H9 (cell line): ENCODE results near the gene ZNF557. TPM values are rescaled to one million over a fixed set of nuclear protein-coding genes. Genes with fewer than 3 reads are reported as not detected.

ENCODE experiments used
- DNase-seq: peaks from one replicate; pipeline ENCODE4 v3.0.0-alpha.2; 2017
- H2AFZ ChIP-seq: one replicate; pipeline ENCODE4 v1.6.1; 2013; ENCODE audit warnings: mild to moderate bottlenecking, low read length, control low read depth, moderate library complexity
- H2AK5ac ChIP-seq: 2 replicates; pipeline ENCODE4 v1.6.1; 2013; ENCODE audit warnings: low read length, control low read depth, mixed read lengths; ENCODE audit not compliant: insufficient read length
- H2BK120ac ChIP-seq: one replicate; pipeline ENCODE4 v1.6.1; 2013; ENCODE audit warnings: low read depth, mild to moderate bottlenecking, low read length, control low read depth, inconsistent platforms; ENCODE audit not compliant: poor library complexity, severe bottlenecking
- H2BK12ac ChIP-seq: 2 replicates; pipeline ENCODE4 v1.6.1; 2013; ENCODE audit warnings: low read length, control low read depth, mixed read lengths, low read depth; ENCODE audit not compliant: insufficient read length
- H2BK15ac ChIP-seq: 2 replicates; pipeline ENCODE4 v1.6.1; 2013; ENCODE audit warnings: low read depth, low read length, control low read depth
- H2BK20ac ChIP-seq: one replicate; pipeline ENCODE4 v1.6.1; 2013; ENCODE audit warnings: low read depth, mild to moderate bottlenecking, low read length, control low read depth, inconsistent platforms; ENCODE audit not compliant: poor library complexity, severe bottlenecking
- H2BK5ac ChIP-seq: 2 replicates; pipeline ENCODE4 v1.6.1; 2013; ENCODE audit warnings: low read length, control low read depth, mixed read lengths; ENCODE audit not compliant: insufficient read length
- H3K14ac ChIP-seq: 2 replicates; pipeline ENCODE4 v1.6.1; 2013; ENCODE audit warnings: low read length, control low read depth; ENCODE audit not compliant: insufficient read depth
- H3K18ac ChIP-seq: 2 replicates; pipeline ENCODE4 v1.6.1; 2013; ENCODE audit warnings: low read depth, mild to moderate bottlenecking, mixed read lengths, low read length, control low read depth; ENCODE audit not compliant: insufficient read length
- H3K23ac ChIP-seq: 2 replicates; pipeline ENCODE4 v1.6.1; 2013; ENCODE audit warnings: low read length, control low read depth, mixed read lengths, low read depth; ENCODE audit not compliant: insufficient read length
- H3K23me2 ChIP-seq: 2 replicates; pipeline ENCODE4 v1.6.1; 2013; ENCODE audit warnings: low read depth, mild to moderate bottlenecking, mixed read lengths, low read length, control low read depth; ENCODE audit not compliant: insufficient read length, poor library complexity, severe bottlenecking
- H3K27ac ChIP-seq: 2 replicates; pipeline ENCODE4 v1.5.1; 2013; ENCODE audit warnings: low read length, control low read depth, mixed read lengths, low read depth; ENCODE audit not compliant: insufficient read length
- H3K27me3 ChIP-seq: 2 replicates; pipeline ENCODE4 v1.6.1; 2013; ENCODE audit warnings: low read length, control low read depth, inconsistent platforms; ENCODE audit not compliant: insufficient read depth
- H3K4ac ChIP-seq: 2 replicates; pipeline ENCODE4 v1.6.1; 2013; ENCODE audit warnings: low read depth, mild to moderate bottlenecking, control low read depth, inconsistent platforms, low read length, moderate library complexity
- H3K4me1 ChIP-seq: 2 replicates; pipeline ENCODE4 v1.6.1; 2013; ENCODE audit warnings: low read length, control low read depth, inconsistent platforms; ENCODE audit not compliant: insufficient read depth
- H3K4me2 ChIP-seq: 2 replicates; pipeline ENCODE4 v1.6.1; 2013; ENCODE audit warnings: low read length, control low read depth, mixed read lengths; ENCODE audit not compliant: insufficient read length, insufficient read depth
- H3K56ac ChIP-seq: 2 replicates; pipeline ENCODE4 v1.6.1; 2013; ENCODE audit warnings: low read depth, mild to moderate bottlenecking, mixed read lengths, low read length, control low read depth; ENCODE audit not compliant: insufficient read length
- H3K79me1 ChIP-seq: 2 replicates; pipeline ENCODE4 v1.6.1; 2013; ENCODE audit warnings: low read depth, mild to moderate bottlenecking, moderate library complexity, low read length, control low read depth, inconsistent platforms; ENCODE audit not compliant: insufficient read depth, poor library complexity, severe bottlenecking
- H3K79me2 ChIP-seq: 2 replicates; pipeline ENCODE4 v1.6.1; 2013; ENCODE audit warnings: low read length, control low read depth, inconsistent platforms; ENCODE audit not compliant: insufficient read depth
- H3K9ac ChIP-seq: 2 replicates; pipeline ENCODE4 v1.6.1; 2013; ENCODE audit warnings: low read length, control low read depth, mixed read lengths; ENCODE audit not compliant: insufficient read length; ENCODE audit errors: extremely low read depth
- H3K9me3 ChIP-seq: one replicate; pipeline ENCODE4 v1.6.1; 2013; ENCODE audit warnings: low read depth, low read length, inconsistent platforms; ENCODE audit not compliant: control insufficient read depth
- H3T11ph ChIP-seq: one replicate; pipeline ENCODE4 v1.6.1; 2013; ENCODE audit warnings: mild to moderate bottlenecking, low read length, control low read depth, inconsistent platforms
- H4K20me1 ChIP-seq: one replicate; pipeline ENCODE4 v1.6.1; 2013; ENCODE audit not compliant: control insufficient read depth, insufficient read length, insufficient read depth
- H4K5ac ChIP-seq: 2 replicates; pipeline ENCODE4 v1.6.1; 2013; ENCODE audit warnings: low read depth, mild to moderate bottlenecking, mixed read lengths, low read length, control low read depth; ENCODE audit not compliant: insufficient read length
- H4K8ac ChIP-seq: replicated peaks from 2 replicates; pipeline ENCODE4 v1.6.1; 2013; ENCODE audit warnings: low read length, control low read depth, mixed read lengths, low read depth; ENCODE audit not compliant: insufficient read length
- H4K91ac ChIP-seq: 2 replicates; pipeline ENCODE4 v1.6.1; 2013; ENCODE audit warnings: low read depth, mild to moderate bottlenecking, moderate library complexity, mixed read lengths, low read length, control low read depth; ENCODE audit not compliant: insufficient read length
- H3K27ac Mint-ChIP-seq, 3 experiments: 2 replicates in 2 of 3; 3 replicates in 1 of 3; pipeline ENCODE4 v1.8.0; 2020 to 2021; ENCODE audit warnings: mixed read lengths in 3 of 3, mild to moderate bottlenecking in 1 of 3, moderate library complexity in 1 of 3
- H3K27me3 Mint-ChIP-seq: 2 replicates; pipeline ENCODE4 v1.8.0; 2021; ENCODE audit warnings: low read depth, mild to moderate bottlenecking, moderate library complexity, mixed read lengths
- H3K36me3 Mint-ChIP-seq, 3 experiments: 2 replicates in 2 of 3; 3 replicates in 1 of 3; pipeline ENCODE4 v1.8.0; 2020 to 2021; ENCODE audit warnings: low read depth in 3 of 3, mixed read lengths in 3 of 3; ENCODE audit not compliant: insufficient read depth in 1 of 3
- H3K4me1 Mint-ChIP-seq, 2 experiments: 2 replicates each; pipeline ENCODE4 v1.8.0; 2020; ENCODE audit warnings: mixed read lengths in 2 of 2
- H3K4me3 Mint-ChIP-seq, 2 experiments: 2 replicates in 1 of 2; 3 replicates in 1 of 2; pipeline ENCODE4 v1.8.0; 2020 to 2021; ENCODE audit warnings: mild to moderate bottlenecking in 2 of 2, mixed read lengths in 2 of 2, moderate library complexity in 1 of 2
- H3K9me3 Mint-ChIP-seq, 2 experiments: 2 replicates in 1 of 2; 3 replicates in 1 of 2; pipeline ENCODE4 v1.8.0; 2020; ENCODE audit warnings: mild to moderate bottlenecking in 2 of 2, mixed read lengths in 2 of 2, moderate library complexity in 1 of 2
- WGBS: extraction: QIAGEN DNeasy Blood & Tissue Kit; methylation state at CpG from one replicate; pipeline ENCODE4 v1.1.7; 2013; ENCODE audit warnings: missing lambda C conversion rate, low lambda C conversion rate, mixed read lengths; ENCODE audit not compliant: insufficient read length; ENCODE audit errors: extremely low coverage; 5-methylcytosine and 5-hydroxymethylcytosine counted together
- total RNA-seq: library from RNA; stranded (reverse); gene quantifications from 2 replicates; pipeline ENCODE4 v1.2.1, GENCODE V29; 2021
- TF ChIP-seq, protein P1 (sequence below): fragments of 200-600 bp; sonication (generic); conservative IDR thresholded peaks from 3 replicates; pipeline ENCODE4 v1.8.0; 2021; ENCODE audit warnings: antibody characterized with exemption, mild to moderate bottlenecking

Gene ZNF557
- total RNA-seq, 1 experiment from 2014 or later = 12.2 TPM

DNA sequence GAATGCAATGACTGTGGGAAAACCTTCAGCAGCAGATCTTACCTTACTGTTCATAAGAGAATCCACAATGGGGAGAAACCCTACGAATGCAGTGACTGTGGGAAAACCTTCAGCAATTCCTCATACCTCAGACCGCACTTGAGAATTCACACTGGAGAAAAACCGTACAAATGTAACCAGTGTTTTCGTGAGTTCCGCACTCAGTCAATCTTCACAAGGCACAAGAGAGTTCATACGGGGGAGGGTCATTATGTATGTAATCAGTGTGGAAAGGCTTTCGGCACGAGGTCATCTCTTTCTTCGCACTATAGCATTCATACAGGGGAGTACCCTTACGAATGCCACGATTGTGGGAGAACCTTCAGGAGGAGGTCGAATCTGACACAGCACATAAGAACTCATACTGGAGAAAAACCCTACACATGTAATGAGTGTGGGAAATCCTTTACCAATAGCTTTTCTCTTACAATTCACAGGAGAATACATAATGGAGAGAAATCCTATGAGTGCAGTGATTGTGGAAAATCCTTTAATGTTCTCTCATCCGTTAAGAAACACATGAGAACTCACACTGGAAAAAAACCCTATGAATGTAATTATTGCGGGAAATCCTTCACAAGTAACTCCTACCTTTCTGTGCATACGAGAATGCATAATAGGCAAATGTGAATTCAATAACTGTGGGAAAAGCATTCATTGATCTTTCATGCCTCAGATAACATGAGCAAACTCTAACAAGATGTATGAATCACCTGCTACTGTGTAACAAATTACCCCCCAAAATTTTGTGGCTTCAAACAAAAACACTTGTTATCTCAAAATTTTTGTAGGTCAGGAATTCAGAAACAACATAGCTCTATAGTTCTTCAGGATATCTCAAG, 13.8 kb downstream of the ZNF557 start:
- H3K36me3 Mint-ChIP-seq = peaks cover 90 to 94% (median 90%) of the 10 kb centered on the region in 3 experiments
- H3K14ac ChIP-seq = no peak overlapping the region
- H4K8ac ChIP-seq = no peak overlapping the region
- H3K79me2 ChIP-seq = no peaks in the 10 kb centered on the region
- no peak overlapping the region for H3K27ac Mint-ChIP-seq
- no peaks in the 10 kb centered on the region for H3K4me1 ChIP-seq
- no peak overlapping the region for H2BK15ac ChIP-seq
- H3K18ac ChIP-seq = no peak overlapping the region
- H3K27ac ChIP-seq = no peak overlapping the region
- no peak overlapping the region for H3T11ph ChIP-seq
- H3K9me3 Mint-ChIP-seq = peaks cover 91 to 93% of the 10 kb centered on the region in 2 experiments
- H2BK20ac ChIP-seq = no peak overlapping the region
- no peak overlapping the region for H2AFZ ChIP-seq
- TF ChIP-seq, protein P1, sequence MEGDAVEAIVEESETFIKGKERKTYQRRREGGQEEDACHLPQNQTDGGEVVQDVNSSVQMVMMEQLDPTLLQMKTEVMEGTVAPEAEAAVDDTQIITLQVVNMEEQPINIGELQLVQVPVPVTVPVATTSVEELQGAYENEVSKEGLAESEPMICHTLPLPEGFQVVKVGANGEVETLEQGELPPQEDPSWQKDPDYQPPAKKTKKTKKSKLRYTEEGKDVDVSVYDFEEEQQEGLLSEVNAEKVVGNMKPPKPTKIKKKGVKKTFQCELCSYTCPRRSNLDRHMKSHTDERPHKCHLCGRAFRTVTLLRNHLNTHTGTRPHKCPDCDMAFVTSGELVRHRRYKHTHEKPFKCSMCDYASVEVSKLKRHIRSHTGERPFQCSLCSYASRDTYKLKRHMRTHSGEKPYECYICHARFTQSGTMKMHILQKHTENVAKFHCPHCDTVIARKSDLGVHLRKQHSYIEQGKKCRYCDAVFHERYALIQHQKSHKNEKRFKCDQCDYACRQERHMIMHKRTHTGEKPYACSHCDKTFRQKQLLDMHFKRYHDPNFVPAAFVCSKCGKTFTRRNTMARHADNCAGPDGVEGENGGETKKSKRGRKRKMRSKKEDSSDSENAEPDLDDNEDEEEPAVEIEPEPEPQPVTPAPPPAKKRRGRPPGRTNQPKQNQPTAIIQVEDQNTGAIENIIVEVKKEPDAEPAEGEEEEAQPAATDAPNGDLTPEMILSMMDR = no peak
- H3K27me3 ChIP-seq = no peaks in the 10 kb centered on the region
- H2BK12ac ChIP-seq = no peak overlapping the region
- H3K4ac ChIP-seq = no peak overlapping the region
- H3K79me1 ChIP-seq = no peaks in the 10 kb centered on the region
- H3K27me3 Mint-ChIP-seq = no peaks in the 10 kb centered on the region; the same call in 1 of the 2 replicates
- H3K56ac ChIP-seq = no peak overlapping the region
- H3K9ac ChIP-seq = no peak overlapping the region
- no peak overlapping the region for H4K91ac ChIP-seq
- no peaks in the 10 kb centered on the region for H4K20me1 ChIP-seq
- H3K23ac ChIP-seq = no peak overlapping the region
- H3K9me3 ChIP-seq = peaks cover 79% of the 10 kb centered on the region
- no peak overlapping the region for H2BK5ac ChIP-seq
- no peak overlapping the region; a peak in 1 of 5 replicates for H3K4me3 Mint-ChIP-seq
- H4K5ac ChIP-seq = no peak overlapping the region
- H3K4me2 ChIP-seq = no peak overlapping the region
- H3K4me1 Mint-ChIP-seq = no peaks in the 10 kb centered on the region
- DNase-seq = no peak
- WGBS = no CpG with 5 or more reads among the region's 15 CpGs
- H3K23me2 ChIP-seq = no peaks in the 10 kb centered on the region
- no peak overlapping the region for H2AK5ac ChIP-seq
- H2BK120ac ChIP-seq = no peak overlapping the region
